ENCODE data around the gene EEF1B2.
A peak's percentile ranks its signal among the peaks of the same experiment; 100 is the strongest.
"Not testable (repeated sequence)": the region's sequence is repeated elsewhere in the genome, so short reads cannot be mapped to it uniquely, and the experiment has no call there.

The EEF1B2 gene

DNA sequence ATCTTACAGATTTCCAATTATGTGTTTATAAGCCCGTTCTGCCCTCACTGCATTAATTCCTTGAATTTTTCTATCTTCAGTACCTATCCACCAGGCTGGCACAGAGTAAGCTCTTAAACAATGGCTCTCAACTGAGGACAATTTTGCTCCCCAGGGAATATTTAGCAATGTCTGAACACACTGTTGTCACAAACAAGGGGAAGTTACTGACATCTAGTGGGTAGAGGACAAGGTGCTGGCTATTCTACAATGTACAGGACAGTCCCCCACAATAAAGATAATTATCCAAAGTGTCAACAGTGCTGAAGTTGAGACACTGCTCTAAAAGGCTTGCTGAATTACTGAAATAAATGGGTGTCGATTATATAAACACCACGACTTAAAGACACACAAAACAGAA, 5.5 kb upstream of the EEF1B2 start:
- TF ChIP-seq, protein P1, sequence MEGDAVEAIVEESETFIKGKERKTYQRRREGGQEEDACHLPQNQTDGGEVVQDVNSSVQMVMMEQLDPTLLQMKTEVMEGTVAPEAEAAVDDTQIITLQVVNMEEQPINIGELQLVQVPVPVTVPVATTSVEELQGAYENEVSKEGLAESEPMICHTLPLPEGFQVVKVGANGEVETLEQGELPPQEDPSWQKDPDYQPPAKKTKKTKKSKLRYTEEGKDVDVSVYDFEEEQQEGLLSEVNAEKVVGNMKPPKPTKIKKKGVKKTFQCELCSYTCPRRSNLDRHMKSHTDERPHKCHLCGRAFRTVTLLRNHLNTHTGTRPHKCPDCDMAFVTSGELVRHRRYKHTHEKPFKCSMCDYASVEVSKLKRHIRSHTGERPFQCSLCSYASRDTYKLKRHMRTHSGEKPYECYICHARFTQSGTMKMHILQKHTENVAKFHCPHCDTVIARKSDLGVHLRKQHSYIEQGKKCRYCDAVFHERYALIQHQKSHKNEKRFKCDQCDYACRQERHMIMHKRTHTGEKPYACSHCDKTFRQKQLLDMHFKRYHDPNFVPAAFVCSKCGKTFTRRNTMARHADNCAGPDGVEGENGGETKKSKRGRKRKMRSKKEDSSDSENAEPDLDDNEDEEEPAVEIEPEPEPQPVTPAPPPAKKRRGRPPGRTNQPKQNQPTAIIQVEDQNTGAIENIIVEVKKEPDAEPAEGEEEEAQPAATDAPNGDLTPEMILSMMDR (IDR thresholded peaks at IDR 0.05; ENCODE audit: control insufficient read depth, extremely low read depth, insufficient read depth), result peak; percentile 61
- DNase-seq (ENCODE audit: low read depth), result no peak
- H3K4me3 ChIP-seq (ENCODE audit: low read depth, low read length), result no peak overlapping the region

DNA sequence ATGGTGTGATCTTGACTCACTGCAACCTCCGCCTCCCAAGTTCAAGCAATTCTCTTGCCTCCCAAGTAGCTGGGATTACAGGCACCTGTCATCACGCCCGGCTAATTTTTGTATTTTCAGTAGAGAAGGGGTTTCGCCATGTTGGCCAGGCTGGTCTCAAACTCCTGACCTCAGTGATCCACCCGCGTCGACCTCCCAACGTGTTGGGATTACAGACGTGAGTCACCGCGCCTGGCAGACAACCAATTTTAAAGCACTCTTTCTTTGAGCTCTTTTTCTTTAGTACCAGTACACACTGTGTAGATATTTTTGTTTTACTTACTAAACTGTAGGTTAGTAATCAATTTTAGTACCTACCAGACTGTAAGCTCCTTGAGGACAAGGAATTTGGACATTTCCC, 2.7 kb upstream of the EEF1B2 start:
- not testable (repeated sequence) for H3K4me3 ChIP-seq (ENCODE audit: low read depth, low read length); DNase-seq (ENCODE audit: low read depth)

DNA sequence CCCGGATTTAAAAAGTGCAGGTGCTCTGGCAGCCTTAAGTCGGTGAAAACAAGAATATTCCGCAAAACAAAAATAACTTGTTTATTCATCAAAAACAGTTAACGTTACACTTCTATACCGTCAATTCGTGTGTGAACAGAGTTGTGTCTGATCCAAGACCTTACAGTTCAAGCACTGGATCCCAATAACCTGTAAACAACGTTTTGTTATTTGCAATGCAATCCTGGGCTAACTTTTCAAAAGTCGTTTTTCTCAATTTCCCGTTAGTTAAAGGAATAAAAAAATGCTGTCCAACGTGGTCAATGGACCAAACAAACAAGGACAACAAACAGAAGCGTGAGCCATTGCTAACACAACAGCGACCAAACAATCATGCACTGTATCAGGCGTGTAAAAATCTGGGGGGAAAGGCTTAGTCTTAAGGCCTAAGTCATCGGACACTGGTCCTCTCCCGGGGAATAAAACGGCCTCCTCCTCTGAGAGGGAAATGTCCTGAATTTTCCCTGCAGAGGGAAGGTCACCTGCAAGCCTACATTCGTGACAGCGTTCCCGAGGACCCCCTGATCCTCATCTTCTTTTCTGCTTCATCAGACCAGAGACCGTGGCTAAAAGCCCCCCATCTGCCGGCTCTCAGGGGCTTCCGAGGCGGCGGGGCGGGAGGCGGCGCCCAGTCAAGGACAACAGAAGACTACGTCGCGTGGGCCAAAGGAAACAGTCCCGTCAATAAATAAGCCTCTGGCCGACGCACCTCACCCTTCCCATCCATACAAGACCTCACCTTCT, 941 bp upstream of the EEF1B2 start:
- TF ChIP-seq, protein P1 (IDR thresholded peaks at IDR 0.05; ENCODE audit: control insufficient read depth, extremely low read depth, insufficient read depth), result no peak
- H3K4me3 ChIP-seq (ENCODE audit: low read depth, low read length), result peak overlapping the region; percentile 77
- no peak for DNase-seq (ENCODE audit: low read depth)

DNA sequence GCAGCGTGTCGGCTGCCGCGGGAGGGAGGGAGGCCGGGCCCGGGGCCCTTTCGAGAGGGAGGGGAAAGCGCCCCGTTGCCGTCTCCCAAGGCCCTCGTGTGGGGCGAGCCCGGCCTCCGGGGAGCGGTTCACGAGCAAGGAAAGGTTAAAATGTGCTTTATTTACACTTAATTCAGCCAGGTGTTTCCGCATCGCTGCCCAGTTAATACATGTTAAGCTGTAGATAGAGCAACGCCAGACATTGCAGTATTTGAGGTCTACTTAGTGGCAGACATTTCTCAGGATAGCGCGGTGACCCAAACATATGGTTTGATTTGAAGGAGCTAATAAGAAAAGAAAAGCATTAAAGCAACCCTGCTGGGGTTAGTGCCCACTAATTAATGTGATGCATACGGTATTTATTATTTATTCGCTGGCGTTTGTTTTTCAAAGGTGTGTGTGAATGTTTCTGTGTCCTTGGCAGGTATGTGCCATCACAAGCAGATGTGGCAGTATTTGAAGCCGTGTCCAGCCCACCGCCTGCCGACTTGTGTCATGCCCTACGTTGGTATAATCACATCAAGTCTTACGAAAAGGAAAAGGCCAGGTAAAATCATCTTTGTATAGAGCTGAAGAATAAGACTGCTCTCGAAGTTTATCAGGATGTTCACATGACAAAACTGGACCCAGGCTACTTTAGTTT, 571 bp downstream of the EEF1B2 start:
- DNase-seq (ENCODE audit: low read depth), result no peak
- peak overlapping the region; percentile 77 for H3K4me3 ChIP-seq (ENCODE audit: low read depth, low read length)
- TF ChIP-seq, protein P1 (IDR thresholded peaks at IDR 0.05; ENCODE audit: control insufficient read depth, extremely low read depth, insufficient read depth), result no peak

DNA sequence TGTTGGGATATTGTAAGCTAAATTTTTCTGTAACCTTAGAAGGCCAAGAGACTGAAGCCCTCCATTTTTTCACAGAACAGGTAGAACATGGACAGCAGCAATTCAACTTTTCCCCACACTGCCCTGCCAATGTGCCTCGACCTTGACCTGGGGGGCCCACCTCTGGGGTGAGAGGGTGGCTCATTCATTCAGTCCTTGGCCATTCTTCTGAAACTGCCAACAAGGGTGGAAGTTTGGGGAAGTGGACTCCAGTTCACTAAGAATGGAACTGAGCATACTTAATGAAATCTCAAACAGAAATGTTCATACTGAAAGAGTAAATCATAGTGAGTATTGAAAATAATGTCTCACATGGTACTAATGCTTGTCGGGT, 1.1 kb downstream of the EEF1B2 start:
- no peak for DNase-seq (ENCODE audit: low read depth)
- TF ChIP-seq, protein P1 (IDR thresholded peaks at IDR 0.05; ENCODE audit: control insufficient read depth, extremely low read depth, insufficient read depth), result no peak
- peak overlapping the region; percentile 77 for H3K4me3 ChIP-seq (ENCODE audit: low read depth, low read length)

DNA sequence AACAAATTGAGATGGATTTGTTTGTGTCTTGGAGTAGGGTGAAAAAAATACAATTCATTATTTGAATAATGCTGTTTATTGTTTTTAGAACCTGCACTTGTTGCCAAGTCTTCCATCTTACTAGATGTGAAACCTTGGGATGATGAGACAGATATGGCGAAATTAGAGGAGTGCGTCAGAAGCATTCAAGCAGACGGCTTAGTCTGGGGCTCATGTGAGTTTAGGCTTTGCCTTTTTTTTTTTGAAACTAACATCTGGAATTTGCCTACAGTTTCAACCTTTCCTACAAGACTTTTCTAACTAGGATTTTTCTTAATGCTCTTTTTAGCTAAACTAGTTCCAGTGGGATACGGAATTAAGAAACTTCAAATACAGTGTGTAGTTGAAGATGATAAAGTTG, 2.7 kb downstream of the EEF1B2 start:
- DNase-seq (ENCODE audit: low read depth); H3K4me3 ChIP-seq (ENCODE audit: low read depth, low read length): not testable (repeated sequence)

DNA sequence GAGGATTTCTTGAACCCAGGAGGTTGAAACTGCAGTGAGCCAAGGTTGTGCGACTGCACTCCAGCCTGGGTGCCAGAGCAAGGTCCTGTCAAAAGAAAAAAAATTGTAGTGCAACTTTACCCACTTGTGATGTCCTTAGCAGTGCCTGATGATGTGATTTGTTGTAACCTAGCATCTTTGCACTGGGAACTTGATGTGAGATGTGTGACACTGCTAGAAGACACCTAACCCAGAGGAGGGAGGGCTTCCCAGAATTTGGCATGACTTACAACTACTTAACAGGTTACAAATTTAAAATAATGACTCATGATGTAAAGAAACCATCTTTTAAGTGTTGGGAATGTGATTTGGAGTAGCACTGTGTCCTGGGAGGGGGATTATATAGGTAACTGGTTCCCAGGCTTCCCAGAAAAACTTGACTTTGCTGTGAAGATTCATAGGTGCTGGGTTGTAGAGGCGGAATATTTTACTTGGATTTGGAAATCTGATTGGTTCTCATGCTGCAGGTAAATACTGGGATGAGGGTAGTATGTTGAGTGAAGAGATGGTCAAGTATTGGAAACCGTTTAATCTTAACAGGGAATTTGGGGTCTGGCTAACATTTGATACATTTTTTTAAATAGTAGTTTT, 3.7 kb downstream of the EEF1B2 start:
- H3K4me3 ChIP-seq (ENCODE audit: low read depth, low read length), result no peak overlapping the region
- DNase-seq (ENCODE audit: low read depth), result no peak
- TF ChIP-seq, protein P1 (IDR thresholded peaks at IDR 0.05; ENCODE audit: control insufficient read depth, extremely low read depth, insufficient read depth), result no peak

Data from LNCaP clone FGC (cell line).